Astrocyte of the spinal cord (primary cell): ENCODE results near the gene HIGD1A.
"Not testable (repeated sequence)": the region's sequence is repeated elsewhere in the genome, so short reads cannot be mapped to it uniquely, and the experiment has no call there.

Source experiments
- DNase-seq: peaks from one replicate; pipeline ENCODE4 v3.0.0; 2011; ENCODE audit warnings: low read depth, low spot score
- H3K4me3 ChIP-seq: 2 replicates; pipeline ENCODE4 v1.5.1; 2011; ENCODE audit warnings: low read depth, mild to moderate bottlenecking, low read length, moderate library complexity
- in situ Hi-C: cut with HindIII; loops from 2 replicates; pipeline ENCODE4 v1.10.0; 2017; ENCODE audit warnings: low sequenced_read_pairs
- TF ChIP-seq, protein P1 (sequence below): IDR thresholded peaks from 2 replicates; pipeline ENCODE4 v1.5.1; 2012; ENCODE audit warnings: low read depth, mild to moderate bottlenecking, low read length, inconsistent platforms

HIGD1A gene

DNA sequence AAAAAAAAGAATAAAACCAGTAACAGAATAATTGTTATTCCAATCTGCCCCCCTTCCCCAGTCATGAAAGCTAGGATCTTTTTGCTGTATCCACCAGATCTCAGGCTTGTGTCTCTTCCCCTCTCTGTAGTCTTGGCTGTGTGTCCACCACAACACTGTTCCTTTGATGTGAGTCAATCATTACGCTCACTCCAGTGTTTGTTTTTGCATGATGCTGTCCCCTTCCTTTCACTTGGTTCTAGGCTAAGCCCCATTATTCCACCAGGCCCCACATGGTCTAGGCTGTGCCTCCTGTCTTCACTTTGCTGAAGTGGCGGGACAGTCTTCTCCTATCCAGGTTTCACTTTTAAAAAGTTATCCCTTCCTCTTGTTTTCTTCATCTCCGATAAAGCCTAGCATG, 18.5 kb upstream of the HIGD1A start:
- TF ChIP-seq, protein P1, sequence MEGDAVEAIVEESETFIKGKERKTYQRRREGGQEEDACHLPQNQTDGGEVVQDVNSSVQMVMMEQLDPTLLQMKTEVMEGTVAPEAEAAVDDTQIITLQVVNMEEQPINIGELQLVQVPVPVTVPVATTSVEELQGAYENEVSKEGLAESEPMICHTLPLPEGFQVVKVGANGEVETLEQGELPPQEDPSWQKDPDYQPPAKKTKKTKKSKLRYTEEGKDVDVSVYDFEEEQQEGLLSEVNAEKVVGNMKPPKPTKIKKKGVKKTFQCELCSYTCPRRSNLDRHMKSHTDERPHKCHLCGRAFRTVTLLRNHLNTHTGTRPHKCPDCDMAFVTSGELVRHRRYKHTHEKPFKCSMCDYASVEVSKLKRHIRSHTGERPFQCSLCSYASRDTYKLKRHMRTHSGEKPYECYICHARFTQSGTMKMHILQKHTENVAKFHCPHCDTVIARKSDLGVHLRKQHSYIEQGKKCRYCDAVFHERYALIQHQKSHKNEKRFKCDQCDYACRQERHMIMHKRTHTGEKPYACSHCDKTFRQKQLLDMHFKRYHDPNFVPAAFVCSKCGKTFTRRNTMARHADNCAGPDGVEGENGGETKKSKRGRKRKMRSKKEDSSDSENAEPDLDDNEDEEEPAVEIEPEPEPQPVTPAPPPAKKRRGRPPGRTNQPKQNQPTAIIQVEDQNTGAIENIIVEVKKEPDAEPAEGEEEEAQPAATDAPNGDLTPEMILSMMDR = no peak
- DNase-seq = no peak
- H3K4me3 ChIP-seq = no peak overlapping the region
- in situ Hi-C loops = no loop called here

DNA sequence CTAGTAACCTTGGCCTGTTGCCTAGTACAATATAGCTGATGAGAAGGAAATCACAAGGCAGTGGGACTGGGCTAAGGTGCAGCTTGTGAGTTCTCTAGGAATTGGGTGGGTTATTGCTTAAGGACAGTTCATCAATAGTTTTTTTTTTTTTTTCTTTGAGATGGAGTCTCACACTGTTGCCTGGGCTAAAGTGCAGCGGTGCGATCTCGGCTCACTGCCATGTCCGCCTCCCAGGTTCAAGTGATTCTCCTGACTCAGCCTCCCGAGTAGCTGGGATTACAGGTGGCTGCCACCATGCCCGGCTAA, 16.4 kb upstream of the HIGD1A start:
- no peak for DNase-seq
- in situ Hi-C loops = no loop called here
- TF ChIP-seq, protein P1 = no peak
- no peak overlapping the region for H3K4me3 ChIP-seq

DNA sequence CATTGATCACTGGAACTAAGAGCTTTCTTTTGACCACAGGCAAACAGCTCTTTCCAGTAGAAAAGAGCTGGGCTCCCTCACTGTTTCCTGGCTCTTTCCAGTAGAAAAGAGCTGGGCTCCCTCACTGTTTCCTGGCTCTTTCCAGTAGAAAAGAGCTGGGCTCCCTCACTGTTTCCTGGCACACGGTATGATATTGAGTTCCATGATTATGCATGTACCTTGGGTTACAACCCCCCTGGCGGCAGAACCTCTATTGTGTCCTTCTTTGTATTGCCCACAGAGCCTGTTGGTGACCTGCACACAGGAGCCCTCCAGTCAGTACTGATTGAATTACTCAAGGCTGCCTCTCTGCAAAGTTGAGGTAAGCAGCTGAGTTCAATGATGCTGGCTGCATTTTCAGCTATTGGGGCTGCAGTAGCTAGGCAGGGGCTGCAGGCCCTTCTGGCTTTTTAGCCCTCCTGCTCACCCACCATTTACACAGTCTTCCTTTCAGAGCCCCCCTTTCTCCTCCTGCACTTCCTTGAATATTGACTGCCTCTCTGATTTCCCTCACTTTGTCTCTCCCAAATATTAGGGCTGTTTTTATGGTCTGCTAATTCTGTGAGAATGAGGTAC, 15.2 kb upstream of the HIGD1A start:
- no peak overlapping the region for H3K4me3 ChIP-seq
- TF ChIP-seq, protein P1 = no peak
- in situ Hi-C loops = no loop called here
- DNase-seq = no peak

DNA sequence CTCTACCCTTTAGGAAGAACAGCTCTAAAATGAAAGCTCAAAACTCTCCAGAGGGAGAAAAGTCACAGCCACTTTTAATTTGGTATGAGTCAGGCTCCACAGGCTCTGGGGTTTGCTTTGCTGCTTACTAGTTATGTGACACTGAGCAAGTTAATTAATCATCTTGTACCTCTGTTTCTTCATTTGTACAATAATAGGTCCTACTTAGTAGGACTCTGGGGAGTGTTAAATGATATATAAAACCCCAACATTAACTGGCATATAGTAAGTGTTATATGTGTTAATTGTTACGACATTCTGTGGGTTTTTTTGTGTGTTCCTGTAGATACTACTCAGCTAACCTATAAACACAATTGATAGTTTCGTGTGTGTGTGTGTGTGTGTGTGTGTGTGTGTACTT, 11.5 kb upstream of the HIGD1A start:
- in situ Hi-C loops = no loop called here
- TF ChIP-seq, protein P1 = no peak

DNA sequence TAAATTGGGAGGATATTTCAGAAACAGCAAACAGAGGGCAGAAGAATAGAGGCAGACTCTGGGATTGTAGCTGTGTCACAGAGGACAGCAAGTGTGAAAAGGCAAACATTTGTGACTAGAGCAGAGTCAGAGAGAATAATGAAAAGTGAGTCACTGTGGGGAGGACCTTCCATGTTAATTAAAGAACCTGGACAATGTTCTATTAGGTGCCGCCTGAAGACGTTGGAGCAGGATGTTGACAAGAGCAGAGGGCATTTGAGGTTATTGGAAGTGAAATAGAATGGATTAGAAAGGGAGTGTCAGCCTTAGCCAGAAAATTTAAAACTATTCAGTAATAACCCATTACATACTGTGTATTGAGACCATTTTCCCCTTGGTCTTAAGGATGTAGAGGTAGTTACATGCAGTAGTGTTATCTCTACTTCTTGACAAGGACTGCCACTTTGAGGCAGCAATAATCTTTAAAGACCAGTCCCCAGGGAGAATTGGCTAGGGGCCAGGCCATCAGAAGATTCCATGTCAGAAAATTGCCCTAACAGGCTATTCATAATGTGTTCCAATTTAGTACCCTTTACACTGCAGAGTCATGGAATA, 10.7 kb upstream of the HIGD1A start:
- in situ Hi-C loops = no loop called here

More for the DNA sequence above, 11.5 kb upstream of the HIGD1A start:
- DNase-seq = no peak
- no peak overlapping the region for H3K4me3 ChIP-seq

DNA sequence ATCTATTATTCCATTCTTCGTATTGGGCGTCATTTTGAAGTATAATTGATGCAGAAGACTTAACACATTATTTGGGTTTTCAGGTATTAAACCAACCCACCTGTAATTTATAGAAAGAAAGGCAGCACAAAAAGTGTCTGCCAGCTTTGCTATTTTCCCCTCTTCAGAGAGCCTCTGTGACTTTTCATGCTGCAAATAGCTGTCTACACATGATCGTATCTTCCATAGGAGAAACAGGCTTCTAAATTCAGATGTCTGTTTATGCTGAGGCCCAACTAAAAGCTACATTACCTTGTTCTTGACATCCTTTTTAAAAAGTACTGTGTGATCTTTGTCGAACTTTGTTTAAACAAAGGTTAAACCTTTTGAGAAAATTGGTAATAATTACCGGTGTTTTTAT, 10.0 kb upstream of the HIGD1A start:
- TF ChIP-seq, protein P1 = no peak
- no peak overlapping the region for H3K4me3 ChIP-seq
- no peak for DNase-seq
- in situ Hi-C loops = no loop called here

More for the DNA sequence above, 10.7 kb upstream of the HIGD1A start:
- H3K4me3 ChIP-seq = no peak overlapping the region
- TF ChIP-seq, protein P1 = no peak
- no peak for DNase-seq

DNA sequence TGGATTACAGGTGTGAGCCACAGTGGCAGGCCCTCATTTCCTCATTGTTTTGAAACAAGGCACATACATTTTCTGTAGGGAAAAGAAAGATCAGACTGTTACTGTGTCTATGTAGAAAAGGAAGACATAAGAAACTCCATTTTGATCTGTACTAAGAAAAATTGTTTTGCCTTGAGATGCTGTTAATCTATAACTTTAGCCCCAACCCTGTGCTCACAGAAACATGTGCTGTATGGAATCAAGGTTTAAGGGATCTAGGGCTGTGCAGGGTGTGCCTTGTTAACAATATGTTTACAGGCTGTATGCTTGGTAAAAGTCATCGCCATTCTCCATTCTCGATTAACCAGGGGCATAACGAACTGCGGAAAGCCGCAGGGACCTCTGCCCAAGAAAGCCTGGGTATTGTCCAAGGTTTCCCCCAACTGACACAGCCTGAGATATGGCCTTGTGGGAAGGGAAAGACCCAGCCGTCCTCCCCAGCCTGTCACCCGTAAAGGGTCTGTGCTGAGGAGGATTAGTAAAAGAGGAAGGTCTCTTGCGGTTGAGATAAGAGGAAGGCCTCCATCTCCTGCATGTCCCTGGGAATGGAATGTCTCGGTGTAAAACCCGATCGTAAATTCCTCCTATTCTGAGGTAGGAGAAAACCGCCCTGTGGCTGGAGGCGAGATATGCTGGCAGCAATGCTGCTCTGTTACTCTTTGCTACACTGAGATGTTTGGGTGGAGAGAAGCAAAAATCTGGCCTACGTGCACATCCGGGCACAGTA, 7.0 kb upstream of the HIGD1A start:
- in situ Hi-C loops, DNase-seq, H3K4me3 ChIP-seq: not testable (repeated sequence)

DNA sequence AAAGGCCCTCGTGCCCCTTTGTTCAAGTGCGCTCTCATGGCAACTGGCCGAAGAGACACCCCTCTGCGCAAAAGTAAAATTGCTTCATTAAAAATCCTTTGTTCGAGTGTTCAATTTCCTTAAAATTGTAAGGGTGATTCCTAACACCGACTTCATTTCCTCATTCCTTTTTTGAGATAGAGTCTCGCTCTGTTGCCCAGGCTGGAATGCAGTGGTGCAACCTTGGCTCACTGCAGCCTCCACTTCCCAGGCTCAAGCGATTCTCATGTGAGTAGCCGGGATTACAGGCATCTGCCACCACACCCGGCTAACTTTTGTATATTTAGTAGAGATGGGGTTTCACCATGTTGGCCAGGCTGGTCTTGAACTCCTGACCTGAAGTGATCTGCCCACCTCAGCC, 6.4 kb upstream of the HIGD1A start:
- in situ Hi-C loops, H3K4me3 ChIP-seq, DNase-seq: not testable (repeated sequence)
